Breast epithelium (tissue), 4 donors: ENCODE measurements around the gene KCNK5. TPM values are rescaled to one million over a fixed set of nuclear protein-coding genes. Genes with fewer than 3 reads are reported as not detected.

Source experiments
- DNase-seq, 2 donors: peaks; one replicate each; pipeline ENCODE4 v3.0.0-alpha.2; 2019; ENCODE audit warnings: low spot score in 2 of 2
- H3K27ac ChIP-seq, 2 donors: fragments of 200-600 bp; sonication (generic) in 1 of 2; one replicate each; pipeline ENCODE4 v1.5.1; 2016 to 2019; ENCODE audit warnings: mild to moderate bottlenecking in 1 of 2
- H3K27me3 ChIP-seq, 2 donors: fragments of 200-600 bp; sonication (generic) in 1 of 2; one replicate each; pipeline versions ENCODE4 v1.5.1 to v1.6.0; 2017 to 2019; ENCODE audit warnings: control low read depth in 1 of 2, mild to moderate bottlenecking in 1 of 2
- H3K36me3 ChIP-seq: fragments of 200-600 bp; one replicate; pipeline ENCODE4 v1.5.1; 2019
- H3K4me1 ChIP-seq, 2 donors: fragments of 200-600 bp; sonication (generic); one replicate each; pipeline ENCODE4 v1.5.1; 2016 to 2019; ENCODE audit warnings: control low read depth in 1 of 2
- H3K4me3 ChIP-seq, 3 donors: fragments of 200-600 bp; sonication (generic); 1 replicate in 2 of 3; 2 replicates in 1 of 3; pipeline ENCODE4 v1.5.1; 2016 to 2019; ENCODE audit warnings: mild to moderate bottlenecking in 3 of 3, moderate library complexity in 2 of 3
- H3K9me3 ChIP-seq, 2 donors: fragments of 200-600 bp; sonication (generic) in 1 of 2; one replicate each; pipeline ENCODE4 v1.5.1; 2016 to 2019; ENCODE audit warnings: control low read depth in 1 of 2
- POLR2A ChIP-seq: fragments of 450-650 bp; IDR thresholded peaks from one replicate; pipeline ENCODE4 v1.6.1; 2016; ENCODE audit warnings: antibody characterized with exemption, mild to moderate bottlenecking, moderate library complexity
- POLR2AphosphoS5 ChIP-seq, 3 donors: sonication (generic); formaldehyde crosslinking; IDR thresholded peaks; one replicate each; pipeline ENCODE4 v1.6.1; 2017; ENCODE audit warnings: antibody characterized with exemption in 3 of 3
- intact Hi-C: fragments of 100-400 bp; cut with DNase I; formaldehyde crosslinking; loops from one replicate; pipeline ENCODE4 v1.15.1; 2023; ENCODE audit warnings: low total_unique reads
- total RNA-seq, 3 donors: library from RNA; depleted of rRNA; stranded (reverse); fragments of >200 nt; gene quantifications; one replicate each; pipeline ENCODE4 v1.1.0, GENCODE V29; 2016
- TF ChIP-seq, protein P1 (sequence below), 3 donors: fragments of 450-650 bp; IDR thresholded peaks; one replicate each; pipeline ENCODE4 v1.5.1; 2016 to 2017; ENCODE audit warnings: antibody characterized with exemption in 3 of 3, mild to moderate bottlenecking in 3 of 3, moderate library complexity in 3 of 3

Gene KCNK5
- total RNA-seq, 3 donors from 2014 or later = 1.8 to 20.6 (median 4.3) TPM

- H3K4me1 ChIP-seq = no peaks in the 10 kb centered on the region
- intact Hi-C loops = no loop called here
- H3K4me3 ChIP-seq = no peak overlapping the region
- no peaks in the 10 kb centered on the region for H3K36me3 ChIP-seq
- no peak for DNase-seq
- H3K27me3 ChIP-seq = no peaks in the 10 kb centered on the region
- no peak overlapping the region for H3K27ac ChIP-seq
- no peaks in the 10 kb centered on the region for H3K9me3 ChIP-seq
- TF ChIP-seq POLR2A = no peak
- TF ChIP-seq, protein P1, sequence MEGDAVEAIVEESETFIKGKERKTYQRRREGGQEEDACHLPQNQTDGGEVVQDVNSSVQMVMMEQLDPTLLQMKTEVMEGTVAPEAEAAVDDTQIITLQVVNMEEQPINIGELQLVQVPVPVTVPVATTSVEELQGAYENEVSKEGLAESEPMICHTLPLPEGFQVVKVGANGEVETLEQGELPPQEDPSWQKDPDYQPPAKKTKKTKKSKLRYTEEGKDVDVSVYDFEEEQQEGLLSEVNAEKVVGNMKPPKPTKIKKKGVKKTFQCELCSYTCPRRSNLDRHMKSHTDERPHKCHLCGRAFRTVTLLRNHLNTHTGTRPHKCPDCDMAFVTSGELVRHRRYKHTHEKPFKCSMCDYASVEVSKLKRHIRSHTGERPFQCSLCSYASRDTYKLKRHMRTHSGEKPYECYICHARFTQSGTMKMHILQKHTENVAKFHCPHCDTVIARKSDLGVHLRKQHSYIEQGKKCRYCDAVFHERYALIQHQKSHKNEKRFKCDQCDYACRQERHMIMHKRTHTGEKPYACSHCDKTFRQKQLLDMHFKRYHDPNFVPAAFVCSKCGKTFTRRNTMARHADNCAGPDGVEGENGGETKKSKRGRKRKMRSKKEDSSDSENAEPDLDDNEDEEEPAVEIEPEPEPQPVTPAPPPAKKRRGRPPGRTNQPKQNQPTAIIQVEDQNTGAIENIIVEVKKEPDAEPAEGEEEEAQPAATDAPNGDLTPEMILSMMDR (IDR thresholded peaks at IDR 0.05) = no peak
Measured at GRCh38 chr6:39198528-39198927, 30.7 kb downstream of the KCNK5 start.

DNA sequence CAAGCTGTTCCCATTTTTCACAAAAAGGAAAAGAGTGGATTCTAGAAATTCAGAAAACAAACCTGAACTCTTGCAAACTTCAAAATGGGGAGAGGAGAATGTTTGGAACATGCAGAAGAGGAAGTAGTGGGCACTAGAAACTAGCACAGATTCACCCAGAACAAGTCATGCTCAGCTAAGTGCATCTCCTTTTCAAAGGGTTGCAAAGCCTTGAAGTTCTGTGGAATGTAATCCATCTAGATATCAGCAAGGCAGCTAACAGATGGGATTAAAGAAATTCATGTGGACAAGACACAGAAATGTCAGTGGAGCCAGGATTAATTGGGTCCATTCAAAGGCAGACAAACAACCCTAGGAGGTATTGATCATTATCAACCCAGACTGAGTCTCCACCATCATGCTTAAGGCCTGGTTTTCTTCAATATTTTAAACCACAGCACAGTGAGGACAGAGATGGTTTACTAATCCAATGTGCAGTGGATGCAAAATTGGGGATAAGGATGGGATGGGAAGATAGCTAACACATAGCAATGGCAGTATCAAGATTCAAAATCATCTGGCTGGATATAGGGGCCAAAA is 31.3 kb downstream of the KCNK5 start:
- H3K9me3 ChIP-seq = no peaks in the 10 kb centered on the region
- no peaks in the 10 kb centered on the region for H3K36me3 ChIP-seq
- no peaks in the 10 kb centered on the region for H3K4me1 ChIP-seq
- TF ChIP-seq, protein P1 (IDR thresholded peaks at IDR 0.05) = no peak
- TF ChIP-seq POLR2AphosphoS5 (IDR thresholded peaks at IDR 0.05) = no peak
- no peak for TF ChIP-seq POLR2A
- no peak for DNase-seq
- H3K27me3 ChIP-seq = no peaks in the 10 kb centered on the region
- intact Hi-C loops = no loop called here
- H3K4me3 ChIP-seq = no peak overlapping the region
- H3K27ac ChIP-seq = no peak overlapping the region

DNA sequence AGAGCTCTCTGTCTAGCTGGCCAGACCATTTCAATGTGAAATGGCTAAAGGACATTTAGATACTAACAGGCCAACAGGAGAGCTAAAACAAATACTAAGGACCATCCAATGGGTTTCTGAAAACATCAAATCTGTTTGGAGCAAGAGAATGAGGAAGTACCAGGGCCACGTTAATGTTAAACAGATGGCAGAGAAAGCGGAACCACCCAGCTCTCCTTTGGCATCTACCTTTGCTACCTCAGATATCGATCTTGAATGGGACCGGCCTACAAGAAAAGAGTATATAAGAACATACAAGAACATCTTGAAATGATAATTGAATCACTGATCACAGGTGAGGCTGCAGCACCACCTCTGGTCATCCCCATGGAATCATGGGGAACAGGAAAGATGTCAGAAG is 31.8 kb downstream of the KCNK5 start:
- no peak for DNase-seq
- H3K9me3 ChIP-seq = no peaks in the 10 kb centered on the region
- no peaks in the 10 kb centered on the region for H3K36me3 ChIP-seq
- no peak overlapping the region for H3K4me3 ChIP-seq
- H3K4me1 ChIP-seq = no peaks in the 10 kb centered on the region
- H3K27me3 ChIP-seq = no peaks in the 10 kb centered on the region
- no peak overlapping the region for H3K27ac ChIP-seq
- intact Hi-C loops = no loop called here
- TF ChIP-seq POLR2AphosphoS5 (IDR thresholded peaks at IDR 0.05) (no peak), POLR2A (no peak)
- TF ChIP-seq, protein P1 (IDR thresholded peaks at IDR 0.05) = no peak

DNA sequence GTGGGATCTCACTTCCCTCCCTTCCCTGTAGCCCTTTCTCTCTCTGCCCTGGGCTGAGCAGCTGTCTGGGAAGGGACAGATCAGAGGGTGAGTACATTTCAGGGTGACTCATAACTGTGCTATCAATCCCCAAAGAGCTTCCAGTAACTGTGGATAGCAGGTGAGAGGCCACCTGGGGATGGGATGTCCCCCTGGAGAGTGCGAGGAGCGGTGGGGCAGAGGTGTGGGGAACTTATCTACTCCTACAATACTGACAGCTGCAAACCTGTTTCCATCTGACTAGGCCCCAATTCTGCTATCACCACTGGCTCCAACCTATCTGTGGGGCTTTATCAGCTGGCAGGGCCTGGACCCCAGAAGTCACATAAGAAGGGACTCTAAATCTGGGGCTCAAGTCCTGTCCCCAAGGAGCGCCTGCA is 32.6 kb downstream of the KCNK5 start:
- Histone ChIP-seq H3K27ac (no peak overlapping the region), H3K4me3 (no peak overlapping the region), H3K9me3 (no peaks in the 10 kb centered on the region), H3K36me3 (no peaks in the 10 kb centered on the region), H3K27me3 (no peaks in the 10 kb centered on the region), H3K4me1 (no peaks in the 10 kb centered on the region)
- DNase-seq = no peak
- intact Hi-C loops = no loop called here
- TF ChIP-seq, protein P1 (IDR thresholded peaks at IDR 0.05) = no peak
- TF ChIP-seq POLR2A (no peak), POLR2AphosphoS5 (IDR thresholded peaks at IDR 0.05) (no peak)

DNA sequence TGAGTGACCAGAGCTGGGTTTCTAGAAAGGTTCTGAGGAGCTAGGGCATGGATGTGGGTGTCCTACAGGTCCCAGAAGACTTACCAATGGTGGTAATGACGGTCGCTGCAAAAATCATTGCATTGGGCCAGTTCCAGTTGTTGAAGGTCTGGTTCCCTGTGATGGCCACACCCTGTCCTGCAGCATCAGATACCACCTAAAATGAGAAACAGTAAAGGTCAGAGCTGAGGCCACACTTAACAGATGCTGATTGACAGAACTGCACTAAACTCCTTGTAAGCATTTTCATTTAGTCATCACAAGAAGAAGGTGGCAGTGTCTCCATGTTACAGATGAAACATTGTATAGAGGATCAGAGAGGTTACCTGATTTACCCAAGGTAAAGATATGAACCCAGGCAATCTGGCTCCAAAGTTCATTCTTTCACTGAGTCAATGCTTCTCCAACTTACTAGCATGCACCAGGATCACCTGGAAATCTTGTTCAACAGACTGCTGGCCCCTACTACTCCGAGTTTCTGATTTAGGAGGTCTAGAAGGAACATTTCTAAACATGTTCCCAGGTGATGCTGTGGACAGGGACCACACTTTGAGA is 33.4 kb downstream of the KCNK5 start:
- intact Hi-C loops = no loop called here
- Histone ChIP-seq H3K27ac (no peak overlapping the region), H3K4me3 (no peak overlapping the region)

More for the DNA sequence above, 33.4 kb downstream of the KCNK5 start:
- no peaks in the 10 kb centered on the region for H3K4me1 ChIP-seq
- no peak for DNase-seq
- no peaks in the 10 kb centered on the region for H3K36me3 ChIP-seq
- TF ChIP-seq, protein P1 (IDR thresholded peaks at IDR 0.05) = no peak
- no peak for TF ChIP-seq POLR2AphosphoS5 (IDR thresholded peaks at IDR 0.05)
- TF ChIP-seq POLR2A = no peak
- H3K27me3 ChIP-seq = no peaks in the 10 kb centered on the region
- no peaks in the 10 kb centered on the region for H3K9me3 ChIP-seq
